IMR-90 (cell line): ENCODE results near the gene FSIP2. TPM values are rescaled to one million over a fixed set of nuclear protein-coding genes. Genes with fewer than 3 reads are reported as not detected.

Experiments used
- ATAC-seq: fragments of 200-7000 bp; cut with Tn5 transposase; 2 replicates; pipeline ENCODE4 v1.9.1; 2020; ENCODE audit warnings: low read depth, mild to moderate bottlenecking, moderate library complexity
- BruUV-seq: library from RNA; stranded (reverse); fragments of 400-500 nt; replicated peaks from 2 replicates; lab custom pipeline; 2021; lab: Mats Ljungman, UMichigan
- CTCF ChIA-PET: fragments of 300-600 bp; formaldehyde crosslinking; extraction: SDS; loops from one replicate; lab custom pipeline; 2021; ENCODE audit warnings: antibody characterized with exemption; lab: Yijun Ruan, JAX
- POLR2A ChIA-PET: fragments of 300-600 bp; sonication (Branson Sonifier 250); formaldehyde crosslinking; loops from one replicate; lab custom pipeline; 2022; ENCODE audit warnings: antibody characterized with exemption; ENCODE audit not compliant: unreplicated experiment; lab: Charles Lee
- DNase-seq: peaks from one replicate; pipeline ENCODE4 v3.0.0; 2013
- H2AFZ ChIP-seq: replicated peaks from 2 replicates; pipeline ENCODE3; 2013; ENCODE audit warnings: low read length, mild to moderate bottlenecking; ENCODE audit not compliant: poor library complexity
- H2AK5ac ChIP-seq: 2 replicates; pipeline ENCODE4 v1.6.1; 2013; ENCODE audit warnings: low read depth, low read length, inconsistent platforms
- H2AK9ac ChIP-seq: replicated peaks from 2 replicates; pipeline ENCODE3; 2013; ENCODE audit warnings: mild to moderate bottlenecking, low read depth, low read length, moderate library complexity; ENCODE audit not compliant: poor library complexity
- H2BK120ac ChIP-seq: 2 replicates; pipeline ENCODE4 v1.6.1; 2013; ENCODE audit warnings: low read depth, low read length, inconsistent platforms
- H2BK15ac ChIP-seq: 3 replicates; pipeline ENCODE4 v1.6.1; 2013; ENCODE audit warnings: low read depth, low read length, inconsistent platforms
- H2BK20ac ChIP-seq: 2 replicates; pipeline ENCODE4 v1.6.1; 2013; ENCODE audit warnings: low read depth, mild to moderate bottlenecking, inconsistent platforms, low read length, moderate library complexity
- H2BK5ac ChIP-seq: 2 replicates; pipeline ENCODE4 v1.6.1; 2013; ENCODE audit warnings: mild to moderate bottlenecking, low read depth, low read length, inconsistent platforms; ENCODE audit not compliant: poor library complexity, severe bottlenecking
- H3K14ac ChIP-seq: replicated peaks from 2 replicates; pipeline ENCODE4 v1.6.1; 2013; ENCODE audit warnings: low read depth, low read length, inconsistent platforms
- H3K18ac ChIP-seq: 2 replicates; pipeline ENCODE4 v1.6.1; 2013; ENCODE audit warnings: low read depth, low read length, control low read depth
- H3K23ac ChIP-seq: 2 replicates; pipeline ENCODE4 v1.6.1; 2013; ENCODE audit warnings: low read depth, low read length, inconsistent platforms
- H3K27ac ChIP-seq: 2 replicates; pipeline ENCODE4 v1.5.1; 2013; ENCODE audit warnings: mild to moderate bottlenecking, control low read depth, low read length; ENCODE audit not compliant: insufficient read depth
- H3K27me3 ChIP-seq: 2 replicates; pipeline ENCODE4 v1.6.1; 2013; ENCODE audit warnings: low read length; ENCODE audit not compliant: control insufficient read depth, insufficient read depth
- H3K36me3 ChIP-seq: 2 replicates; pipeline ENCODE4 v1.6.1; 2013; ENCODE audit warnings: low read length, mixed read lengths; ENCODE audit not compliant: control insufficient read depth, insufficient read depth
- H3K4ac ChIP-seq: 2 replicates; pipeline ENCODE4 v1.6.1; 2013; ENCODE audit warnings: low read depth, low read length, inconsistent platforms
- H3K4me1 ChIP-seq: 2 replicates; pipeline ENCODE4 v1.6.1; 2013; ENCODE audit warnings: low read length, mixed read lengths; ENCODE audit not compliant: control insufficient read depth, insufficient read depth
- H3K4me2 ChIP-seq: 2 replicates; pipeline ENCODE4 v1.6.1; 2013; ENCODE audit warnings: low read depth, mild to moderate bottlenecking, control low read depth, low read length, moderate library complexity
- H3K4me3 ChIP-seq: 2 replicates; pipeline ENCODE4 v1.5.1; 2013; ENCODE audit warnings: low read depth, mild to moderate bottlenecking, control low read depth, low read length, moderate library complexity; ENCODE audit not compliant: insufficient read depth
- H3K56ac ChIP-seq: 2 replicates; pipeline ENCODE4 v1.6.1; 2013; ENCODE audit warnings: low read length, inconsistent platforms; ENCODE audit not compliant: insufficient read depth; ENCODE audit errors: extremely low read depth
- H3K79me1 ChIP-seq, 2 experiments: 2 replicates each; pipeline ENCODE4 v1.6.1; 2013; ENCODE audit warnings: low read length in 2 of 2, inconsistent platforms in 1 of 2, low read depth in 1 of 2
- H3K9ac ChIP-seq: 2 replicates; pipeline ENCODE4 v1.6.1; 2013; ENCODE audit warnings: low read depth, low read length, control low read depth
- H3K9me1 ChIP-seq: 2 replicates; pipeline ENCODE4 v1.6.1; 2013; ENCODE audit warnings: low read length, inconsistent platforms; ENCODE audit not compliant: insufficient read depth
- H3K9me3 ChIP-seq: 2 replicates; pipeline ENCODE4 v1.6.1; 2013; ENCODE audit warnings: low read length; ENCODE audit not compliant: control insufficient read depth, insufficient read depth
- H4K20me1 ChIP-seq: 2 replicates; pipeline ENCODE4 v1.6.1; 2013; ENCODE audit warnings: low read length, inconsistent platforms; ENCODE audit not compliant: insufficient read depth
- H4K5ac ChIP-seq: 2 replicates; pipeline ENCODE4 v1.6.1; 2013; ENCODE audit warnings: mild to moderate bottlenecking, low read depth, low read length, control low read depth
- H4K8ac ChIP-seq, 2 experiments: 2 replicates each; pipeline ENCODE4 v1.6.1; 2013; ENCODE audit warnings: low read depth in 2 of 2, low read length in 2 of 2, control low read depth in 1 of 2, inconsistent platforms in 1 of 2
- H4K91ac ChIP-seq: 2 replicates; pipeline ENCODE4 v1.6.1; 2013; ENCODE audit warnings: low read depth, low read length, inconsistent platforms; ENCODE audit not compliant: insufficient read depth
- MAFK ChIP-seq: IDR thresholded peaks from 2 replicates; pipeline ENCODE4 v1.6.1; 2012; ENCODE audit warnings: low read depth, low read length, improper control_type of control experiment
- MAZ ChIP-seq: IDR thresholded peaks from 2 replicates; pipeline ENCODE4 v1.6.1; 2012; ENCODE audit warnings: low read depth, mild to moderate bottlenecking, low read length, improper control_type of control experiment, moderate library complexity, borderline replicate concordance
- dilution Hi-C: fragments of 300-500 bp; cut with HindIII; formaldehyde crosslinking; loops from one replicate; pipeline ENCODE4 v1.14.3; 2018; ENCODE audit warnings: low sequenced_read_pairs; ENCODE audit not compliant: unreplicated experiment
- in situ Hi-C: fragments of 300-500 bp; cut with MboI; formaldehyde crosslinking; loops from 3 replicates; pipeline ENCODE4 v1.14.3; 2019; ENCODE audit warnings: low sequenced_read_pairs, inconsistent platforms, mixed read lengths
- intact Hi-C: fragments of 100-400 bp; cut with micrococcal nuclease; formaldehyde crosslinking; loops from 2 replicates; pipeline ENCODE4 v1.10.0; 2022
- polyA plus RNA-seq, 3 experiments: library from polyadenylated mRNA; depleted of rRNA; stranded (reverse); fragments of >200 nt; gene quantifications; 2 replicates each; pipeline ENCODE4 v1.2.3, GENCODE V29; 2012; ENCODE audit warnings: low replicate concordance in 1 of 3
- total RNA-seq: library from RNA; depleted of rRNA; stranded (reverse); fragments of >200 nt; gene quantifications from 2 replicates; pipeline ENCODE4 v1.2.3, GENCODE V29; 2012

FSIP2 gene
- total and polyA plus RNA-seq, 2 of the 4 experiments (the other 2 are of a cell fraction) = under 0.01 to 0.02 TPM

- dilution Hi-C loops = no loop called here
- TF ChIP-seq MAZ = no peak
- no peak for TF ChIP-seq MAFK
- DNase-seq = no peak
- H4K91ac ChIP-seq = no peak overlapping the region
- H4K8ac ChIP-seq = no peak overlapping the region
- H3K4ac ChIP-seq = no peak overlapping the region
- H3K9ac ChIP-seq = no peak overlapping the region
- POLR2A ChIA-PET = no interaction called here
- no peaks in the 10 kb centered on the region for H3K79me1 ChIP-seq
- no peak for ATAC-seq
- no peak overlapping the region for H2BK20ac ChIP-seq
- H2BK120ac ChIP-seq = no peak overlapping the region
- no peak overlapping the region for H2BK15ac ChIP-seq
- H3K4me2 ChIP-seq = no peak overlapping the region
- no peak overlapping the region for H3K4me3 ChIP-seq
- no TSS peak for BruUV-seq
- no peak overlapping the region for H3K27ac ChIP-seq
- no peak overlapping the region for H4K5ac ChIP-seq
- H3K23ac ChIP-seq = no peak overlapping the region
- H3K4me1 ChIP-seq = no peaks in the 10 kb centered on the region
- no peaks in the 10 kb centered on the region for H3K36me3 ChIP-seq
- H3K18ac ChIP-seq = no peak overlapping the region
- H2AK5ac ChIP-seq = no peak overlapping the region
- CTCF ChIA-PET = no interaction called here
- H2AFZ ChIP-seq = no peak overlapping the region
- in situ Hi-C loops = no loop called here
- no peak overlapping the region for H2BK5ac ChIP-seq
- intact Hi-C loops = no loop called here
- no peaks in the 10 kb centered on the region for H3K27me3 ChIP-seq
- H3K9me3 ChIP-seq = no peaks in the 10 kb centered on the region
- no peak overlapping the region for H2AK9ac ChIP-seq
- no peaks in the 10 kb centered on the region for H4K20me1 ChIP-seq
- no peak overlapping the region for H3K14ac ChIP-seq
- H3K9me1 ChIP-seq = no peaks in the 10 kb centered on the region
- H3K56ac ChIP-seq = no peak overlapping the region
Measured at GRCh38 chr2:185785156-185785555, 46.6 kb downstream of the FSIP2 start.
